Measurements from ENCODE around the gene EEF1A1.
A peak's percentile ranks its signal among the peaks of the same experiment; 100 is the strongest.
"Not testable (repeated sequence)": the region's sequence is repeated elsewhere in the genome, so short reads cannot be mapped to it uniquely, and the experiment has no call there.

The EEF1A1 gene

DNA sequence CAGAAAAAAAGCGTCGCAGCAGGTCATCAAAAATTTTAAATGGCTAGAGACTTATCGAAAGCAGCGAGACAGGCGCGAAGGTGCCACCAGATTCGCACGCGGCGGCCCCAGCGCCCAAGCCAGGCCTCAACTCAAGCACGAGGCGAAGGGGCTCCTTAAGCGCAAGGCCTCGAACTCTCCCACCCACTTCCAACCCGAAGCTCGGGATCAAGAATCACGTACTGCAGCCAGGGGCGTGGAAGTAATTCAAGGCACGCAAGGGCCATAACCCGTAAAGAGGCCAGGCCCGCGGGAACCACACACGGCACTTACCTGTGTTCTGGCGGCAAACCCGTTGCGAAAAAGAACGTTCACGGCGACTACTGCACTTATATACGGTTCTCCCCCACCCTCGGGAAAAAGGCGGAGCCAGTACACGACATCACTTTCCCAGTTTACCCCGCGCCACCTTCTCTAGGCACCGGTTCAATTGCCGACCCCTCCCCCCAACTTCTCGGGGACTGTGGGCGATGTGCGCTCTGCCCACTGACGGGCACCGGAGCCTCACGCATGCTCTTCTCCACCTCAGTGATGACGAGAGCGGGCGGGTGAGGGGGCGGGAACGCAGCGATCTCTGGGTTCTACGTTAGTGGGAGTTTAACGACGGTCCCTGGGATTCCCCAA, at the start of gene EEF1A1:
EEF1A1 (minus strand) TSS at position 345 of the 663 bp plus-strand sequence. CDS start 1,006 bp downstream, outside the sequence.
- peak; percentile 99 for DNase-seq (ENCODE audit: low read depth)

DNA sequence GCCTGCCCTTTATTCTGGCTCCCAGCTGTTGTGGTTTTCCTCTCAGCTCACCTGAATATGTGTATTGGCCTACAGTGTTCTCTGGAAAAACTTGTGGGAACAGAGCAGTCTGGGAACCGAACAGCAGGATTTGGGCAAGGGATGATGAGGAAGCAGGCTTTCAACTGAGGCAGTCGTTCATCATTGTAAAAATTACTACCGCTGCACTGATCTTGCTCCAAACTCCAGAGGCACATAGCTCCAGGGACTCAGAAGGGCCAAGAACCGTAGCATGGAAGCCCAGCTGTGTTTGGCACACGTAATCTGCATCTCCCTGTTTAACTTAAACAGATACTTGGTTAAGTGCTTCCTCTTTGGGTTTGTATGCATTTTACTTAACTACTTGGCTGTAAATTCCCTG, 48.3 kb upstream of the EEF1A1 start:
- DNase-seq (ENCODE audit: low read depth), result no peak

DNA sequence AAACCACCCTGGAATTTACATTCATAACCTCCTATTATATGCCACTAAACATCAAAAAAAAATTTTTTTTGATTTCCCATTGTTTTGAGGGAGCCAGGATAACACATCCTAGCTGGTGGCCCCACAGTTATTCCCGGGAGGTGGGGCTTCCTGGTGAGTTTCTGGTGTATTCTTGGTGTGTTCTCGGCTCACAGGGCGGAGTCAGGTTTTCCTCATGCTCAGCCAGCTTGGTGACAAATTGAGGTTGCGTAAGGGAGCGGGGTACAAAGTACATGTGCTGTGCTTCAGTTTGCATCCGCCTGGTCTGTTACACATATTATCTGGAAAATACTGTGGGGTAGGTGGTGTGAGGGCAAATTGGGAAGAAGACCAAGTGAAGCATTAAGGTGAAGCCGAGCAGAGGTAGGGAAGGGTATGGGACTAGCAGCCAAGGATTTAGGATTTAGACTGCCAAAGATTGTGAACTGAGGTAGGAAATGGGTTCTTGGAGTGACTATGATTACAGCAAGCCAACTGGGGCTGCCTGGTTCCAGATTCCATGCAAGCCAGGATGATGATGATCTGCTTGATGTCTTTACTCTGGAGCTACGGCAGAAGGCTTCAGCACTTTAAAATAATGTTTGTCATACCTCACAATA, 46.2 kb upstream of the EEF1A1 start:
- DNase-seq (ENCODE audit: low read depth), result no peak

DNA sequence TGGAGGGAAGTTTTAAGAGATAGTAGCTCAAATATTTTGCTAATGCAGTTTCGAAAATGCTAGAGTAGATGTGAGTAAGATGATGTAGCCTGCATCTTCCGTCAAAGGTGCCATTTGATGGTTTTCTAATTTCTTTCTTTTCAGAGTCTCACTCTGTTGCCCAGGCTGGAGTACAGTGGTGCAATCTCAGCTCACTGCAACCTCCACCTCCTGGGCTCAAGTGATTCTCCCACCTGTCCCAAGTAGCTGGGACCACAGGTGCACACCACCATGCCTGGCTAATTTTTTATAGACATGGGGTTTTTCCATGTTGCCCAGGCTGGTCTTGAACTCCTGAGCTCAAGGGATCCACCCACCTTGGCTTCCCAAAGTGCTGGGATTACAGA, 45.6 kb upstream of the EEF1A1 start:
- DNase-seq (ENCODE audit: low read depth), result not testable (repeated sequence)

GRCh38 chr6:73565767-73566485, 45.1 kb upstream of the EEF1A1 start:
- peak; percentile 31 for DNase-seq (ENCODE audit: low read depth)

DNA sequence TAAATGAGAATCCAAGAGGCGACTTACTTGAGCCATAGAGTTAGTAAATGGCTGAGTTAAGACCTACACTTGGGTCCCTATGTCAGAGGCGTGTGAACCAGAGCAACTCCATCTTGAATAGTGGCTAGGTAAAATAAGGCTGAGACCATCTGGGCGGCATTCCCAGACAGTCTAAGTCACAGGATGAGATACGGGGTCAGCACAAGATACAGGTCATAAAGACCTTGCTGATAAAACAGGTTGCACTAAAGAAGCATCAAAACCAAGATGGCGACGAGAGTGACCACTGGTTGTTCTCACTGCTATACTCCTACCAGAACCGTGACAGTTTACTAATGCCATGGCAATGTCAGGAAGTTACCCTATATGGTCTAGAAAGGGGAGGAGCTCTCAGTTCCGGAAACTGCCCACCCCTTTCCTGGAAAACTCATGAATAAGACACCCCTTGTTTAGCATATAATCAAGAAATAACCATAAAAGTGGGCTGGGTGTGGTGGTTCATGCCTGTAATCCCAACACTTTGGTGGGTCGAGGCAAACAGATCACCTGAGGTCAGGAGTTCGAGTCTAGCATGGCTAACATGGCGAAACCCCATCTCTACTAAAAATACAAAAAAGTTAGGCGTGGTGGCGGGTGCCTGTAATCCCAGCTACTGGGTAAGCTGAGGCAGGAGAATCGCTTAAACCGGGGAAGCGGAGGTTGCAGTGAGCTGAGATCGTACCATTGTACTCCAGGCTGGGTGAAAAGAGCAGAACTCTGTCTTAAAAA, 43.9 kb upstream of the EEF1A1 start:
- DNase-seq (ENCODE audit: low read depth), result no peak

- DNase-seq (ENCODE audit: low read depth), result no peak
Observed at GRCh38 chr6:73562558-73562957, 41.7 kb upstream of the EEF1A1 start.

GRCh38 chr6:73560853-73561407, 40.1 kb upstream of the EEF1A1 start:
- DNase-seq (ENCODE audit: low read depth), result no peak

- DNase-seq (ENCODE audit: low read depth), result no peak
Observed at GRCh38 chr6:73560182-73560732, 39.4 kb upstream of the EEF1A1 start.

GRCh38 chr6:73559399-73559794, 38.6 kb upstream of the EEF1A1 start:
- DNase-seq (ENCODE audit: low read depth), result not testable (repeated sequence)

DNA sequence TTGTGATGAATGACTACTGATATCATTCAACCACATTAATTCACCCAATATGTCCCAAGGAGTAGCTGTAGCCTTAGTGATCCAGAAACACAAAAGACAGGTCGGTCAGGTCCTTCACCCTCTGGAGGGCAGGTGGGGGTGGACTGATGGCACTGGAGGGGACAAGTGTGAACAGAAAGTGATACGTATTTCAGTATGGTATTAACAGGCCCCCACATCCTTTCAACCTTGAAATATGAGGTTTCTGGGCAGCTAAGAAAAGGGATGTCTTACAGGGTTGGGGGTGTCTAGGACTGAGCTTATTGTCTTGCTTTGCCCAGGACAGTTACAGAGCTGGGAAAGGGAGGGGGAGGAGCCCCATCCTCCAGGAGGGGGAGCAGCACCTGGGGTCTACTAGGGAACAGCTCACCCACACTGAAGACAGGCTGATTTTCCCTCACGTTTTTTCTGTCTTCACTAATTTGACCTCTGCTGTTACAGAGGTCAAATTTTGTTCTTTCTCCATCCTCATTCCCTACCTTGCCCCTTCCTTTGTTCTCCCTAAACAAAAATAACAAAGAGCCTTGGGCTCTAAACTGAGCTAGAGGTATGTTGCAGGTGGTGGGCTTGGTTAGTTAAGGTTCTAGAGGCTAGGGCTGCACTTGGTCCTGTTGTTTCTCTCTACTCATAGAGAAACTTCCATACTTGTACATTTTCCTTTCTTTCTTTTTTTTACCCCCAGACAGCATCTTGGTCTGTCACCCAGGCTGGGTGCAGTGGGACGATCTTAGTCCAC, 38.0 kb upstream of the EEF1A1 start:
- DNase-seq (ENCODE audit: low read depth), result no peak

DNA sequence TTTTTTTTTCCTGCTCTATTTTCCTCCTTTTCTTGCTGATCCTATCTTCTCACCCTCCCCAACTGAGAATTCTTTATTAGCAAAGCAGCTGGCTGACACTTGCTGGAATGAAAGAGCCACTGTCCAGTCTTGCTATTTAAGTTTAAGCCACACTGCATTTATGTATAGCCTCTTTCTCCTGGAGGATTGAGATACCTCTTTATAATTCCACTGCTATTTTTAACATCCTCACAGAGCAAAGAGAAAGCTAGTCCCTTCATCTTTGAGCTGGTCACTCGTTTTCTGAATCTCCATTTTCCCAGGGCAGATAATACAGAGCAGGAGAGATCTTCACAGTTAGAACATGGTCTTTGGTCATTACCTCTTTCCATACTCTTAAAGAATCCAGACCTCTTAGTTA, 36.0 kb upstream of the EEF1A1 start:
- DNase-seq (ENCODE audit: low read depth), result no peak

DNA sequence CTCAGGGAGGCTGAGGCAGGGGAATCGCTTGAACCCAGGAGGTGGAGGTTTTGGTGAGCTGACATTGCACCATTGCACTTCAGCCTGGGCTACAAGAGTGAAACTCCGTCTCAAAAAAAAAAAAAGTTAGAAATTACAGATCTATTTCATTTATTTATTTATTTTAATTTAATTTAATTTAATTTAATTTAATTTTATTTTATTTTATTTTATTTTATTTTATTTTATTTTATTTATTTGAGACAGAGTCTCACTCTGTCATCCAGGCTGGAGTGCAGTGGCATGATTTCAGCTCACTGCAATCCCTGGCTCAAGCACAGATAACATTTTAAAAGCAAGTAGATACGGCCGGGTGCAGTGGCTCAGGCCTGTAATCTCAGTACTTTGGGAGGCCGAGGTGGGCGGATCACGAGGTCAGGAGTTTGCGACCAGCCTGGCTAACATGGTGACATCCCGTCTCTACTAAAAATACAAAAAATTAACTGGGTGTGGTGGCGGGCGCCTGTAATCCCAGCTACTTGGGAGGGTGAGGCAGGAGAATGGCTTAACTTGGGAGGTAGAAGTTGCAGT, 34.6 kb upstream of the EEF1A1 start:
- DNase-seq (ENCODE audit: low read depth), result not testable (repeated sequence)

DNA sequence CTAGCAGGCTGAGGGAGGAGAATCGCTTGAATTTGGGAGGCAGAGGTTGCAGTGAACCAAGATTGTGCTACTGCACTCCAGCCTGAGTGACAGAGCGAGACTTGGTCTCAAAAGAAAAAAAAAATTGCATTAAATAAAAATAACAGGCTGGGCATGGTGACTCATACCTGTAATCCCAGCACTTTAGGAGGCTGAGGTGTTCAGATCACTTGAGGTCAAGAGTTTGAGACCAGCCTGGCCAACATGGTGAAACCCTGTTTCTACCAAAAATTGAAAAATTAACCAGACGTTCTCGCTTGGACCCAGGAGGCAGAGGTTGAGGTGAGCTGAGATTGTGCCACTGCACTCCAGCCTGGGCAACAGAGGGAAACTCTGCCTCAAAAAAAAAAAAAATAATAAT, 30.3 kb upstream of the EEF1A1 start:
- DNase-seq (ENCODE audit: low read depth), result not testable (repeated sequence)

DNA sequence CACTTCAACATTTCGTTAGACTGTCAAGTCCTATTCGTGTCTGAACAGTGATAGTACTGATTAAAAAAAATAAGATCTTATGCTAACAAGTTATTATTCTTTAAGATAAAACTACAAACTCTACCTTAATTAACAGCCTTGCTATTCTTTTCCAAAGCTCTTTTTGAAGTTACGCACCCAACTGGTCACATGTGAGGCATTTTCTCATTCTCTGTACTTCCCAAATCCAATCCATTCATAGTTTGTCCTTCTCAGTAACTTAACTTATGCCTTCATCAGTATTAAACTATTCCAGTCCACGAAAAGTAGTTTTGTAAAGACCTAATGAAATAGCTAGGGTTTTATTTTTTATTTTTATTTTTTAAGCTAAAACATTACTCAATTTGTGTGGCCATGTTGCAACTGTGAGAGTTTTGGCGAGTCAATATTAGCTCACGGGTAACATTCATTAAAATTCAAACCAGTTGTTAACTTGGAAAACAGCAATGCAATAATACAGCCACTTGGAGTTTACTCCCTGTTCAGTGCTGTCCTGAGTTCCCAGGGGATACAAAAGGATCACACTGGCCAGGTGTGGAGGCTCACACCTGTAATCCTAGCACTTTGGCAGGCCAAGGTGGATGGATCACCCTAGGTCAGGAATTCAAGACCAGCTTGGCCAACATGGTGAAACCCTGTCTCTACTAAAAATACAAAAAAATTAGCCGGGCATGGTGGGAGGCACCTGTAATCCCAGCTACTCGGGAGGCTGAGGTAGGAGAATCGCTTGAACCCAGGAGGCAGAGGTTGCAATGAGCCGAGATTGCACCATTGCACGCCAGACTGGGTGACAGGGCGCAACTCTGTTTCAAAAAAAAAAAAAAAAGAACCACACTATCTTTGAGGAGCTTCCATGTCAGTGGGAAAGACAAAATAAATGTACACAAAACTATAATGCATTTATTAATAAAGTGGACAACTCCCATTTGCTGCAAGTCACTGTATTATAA, 27.9 kb upstream of the EEF1A1 start:
- no peak for DNase-seq (ENCODE audit: low read depth)

GRCh38 chr6:73547036-73547435, 26.2 kb upstream of the EEF1A1 start:
- no peak for DNase-seq (ENCODE audit: low read depth)

DNA sequence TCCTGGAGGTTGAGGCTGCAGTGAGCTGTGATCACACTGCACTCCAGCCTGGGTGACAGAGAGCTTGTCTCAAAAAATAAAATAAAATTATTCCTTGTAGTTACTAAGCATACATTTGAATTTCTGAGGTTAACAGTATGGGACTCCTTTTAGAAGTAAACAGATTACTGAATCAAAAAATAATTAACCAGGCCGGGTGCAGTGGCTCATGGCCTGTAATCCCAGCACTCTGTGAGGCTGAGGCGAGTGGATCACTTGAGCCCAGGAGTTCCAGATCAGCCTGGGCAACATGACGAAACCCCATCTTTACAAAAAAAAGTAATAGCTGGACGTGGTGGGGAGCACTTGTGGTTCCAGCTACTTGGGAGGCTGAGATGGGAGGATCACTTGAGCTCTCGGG, 22.1 kb upstream of the EEF1A1 start:
- no peak for DNase-seq (ENCODE audit: low read depth)

DNA sequence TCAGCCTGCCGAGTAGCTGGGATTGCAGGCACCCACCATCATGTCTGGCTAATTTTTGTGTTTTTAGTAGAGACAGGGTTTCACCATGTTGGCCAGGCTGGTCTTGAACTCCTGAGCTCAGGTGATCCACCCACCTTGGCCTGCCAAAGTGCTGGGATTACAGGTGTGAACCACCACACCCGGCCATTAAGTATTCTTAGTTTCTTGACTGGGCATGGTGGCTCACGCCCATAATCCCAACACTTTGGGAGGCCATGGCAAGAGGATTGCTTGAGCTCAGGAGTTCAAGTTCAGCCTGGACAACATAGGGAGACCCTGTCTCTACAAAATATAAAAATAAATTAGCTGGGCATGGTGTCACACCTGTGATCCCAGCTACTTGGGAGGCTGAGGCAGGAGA, 21.6 kb upstream of the EEF1A1 start:
- not testable (repeated sequence) for DNase-seq (ENCODE audit: low read depth)

- no peak for DNase-seq (ENCODE audit: low read depth)
Observed at GRCh38 chr6:73538116-73538779, 17.4 kb upstream of the EEF1A1 start.
